HCT116 (cell line): ENCODE data around the gene EML2. TPM values are rescaled to one million over a fixed set of nuclear protein-coding genes. Genes with fewer than 3 reads are reported as not detected.

ENCODE experiments used
- ATAC-seq: fragments of 200-7000 bp; cut with Tn5 transposase; 2 replicates; pipeline ENCODE4 v1.9.1; 2020; ENCODE audit warnings: mild to moderate bottlenecking, moderate library complexity
- BruUV-seq: library from RNA; stranded (reverse); fragments of 400-500 nt; replicated peaks from 2 replicates; lab custom pipeline; 2021; lab: Mats Ljungman, UMichigan
- CTCF ChIA-PET: fragments of 300-600 bp; sonication (Branson Sonifier 250); formaldehyde crosslinking; loops from one replicate; lab custom pipeline; 2021; ENCODE audit warnings: antibody characterized with exemption; lab: Charles Lee
- POLR2A ChIA-PET: fragments of 300-600, 350-600 bp; sonication (Branson Sonifier 250); formaldehyde crosslinking; loops from one replicate; lab custom pipeline; 2021; ENCODE audit warnings: antibody characterized with exemption; lab: Charles Lee
- RAD21 ChIA-PET, 2 experiments: fragments of 300-600 bp; sonication (Branson Sonifier 250); formaldehyde crosslinking; loops; one replicate each; lab custom pipeline; 2023; ENCODE audit warnings: low total read pairs in 2 of 2; ENCODE audit not compliant: uncharacterized antibody in 2 of 2, unreplicated experiment in 2 of 2, low non-redundant PET in 1 of 2; lab: Charles Lee
- DNase-seq: peaks from one replicate; pipeline ENCODE4 v3.0.0-alpha.2; 2010; ENCODE audit warnings: low read depth, low spot score
- H2AFZ ChIP-seq: fragments of 200-600 bp; shearing (Covaris generic), sonication (generic); 2 replicates; pipeline ENCODE4 v1.6.1; 2017; ENCODE audit warnings: low read depth, mixed run types, mixed read lengths, antibody characterized with exemption, low read length; ENCODE audit not compliant: poor library complexity, severe bottlenecking
- H3K27ac ChIP-seq: 2 replicates; pipeline ENCODE4 v1.5.1; 2012; ENCODE audit warnings: low read depth, low read length
- H3K27me3 ChIP-seq: fragments of 200-600 bp; sonication (generic); 2 replicates; pipeline ENCODE4 v1.6.1; 2016; ENCODE audit warnings: mixed run types, low read length, mixed read lengths; ENCODE audit not compliant: insufficient read depth
- H3K36me3 ChIP-seq, 2 experiments: fragments of 200-500 bp in 1 of 2; fragments of 200-600 bp in 1 of 2; sonication (Bioruptor generic) in 1 of 2; sonication (generic) in 1 of 2; 2 replicates each; pipeline versions ENCODE4 v1.5.1 to v1.6.1; 2014 to 2016; ENCODE audit warnings: low read length in 2 of 2, inconsistent platforms in 1 of 2, mixed read lengths in 1 of 2, mixed run types in 1 of 2; ENCODE audit not compliant: insufficient read depth in 2 of 2, control insufficient read depth in 1 of 2
- H3K4me1 ChIP-seq, 2 experiments: fragments of 200-600 bp in 1 of 2; sonication (generic) in 1 of 2; 2 replicates each; pipeline versions ENCODE4 v1.5.1 to v1.6.1; 2012 to 2017; ENCODE audit warnings: low read length in 2 of 2, inconsistent platforms in 1 of 2, mild to moderate bottlenecking in 1 of 2, mixed read lengths in 1 of 2, mixed run types in 1 of 2, moderate library complexity in 1 of 2; ENCODE audit not compliant: insufficient read depth in 2 of 2, control insufficient read depth in 1 of 2
- H3K4me2 ChIP-seq: fragments of 200-600 bp; sonication (generic); 2 replicates; pipeline ENCODE4 v1.6.1; 2017; ENCODE audit warnings: mixed run types, low read length, mixed read lengths
- H3K4me3 ChIP-seq, 2 experiments: fragments of 200-600 bp in 1 of 2; sonication (generic) in 1 of 2; replicated peaks in 1 of 2; 2 replicates each; pipeline ENCODE4 v1.5.1; 2011 to 2016; ENCODE audit warnings: low read length in 2 of 2, control low read depth in 1 of 2, low read depth in 1 of 2, mild to moderate bottlenecking in 1 of 2, mixed read lengths in 1 of 2, mixed run types in 1 of 2
- H3K79me2 ChIP-seq: fragments of 200-600 bp; sonication (generic); 2 replicates; pipeline ENCODE4 v1.6.1; 2017; ENCODE audit warnings: mild to moderate bottlenecking, mixed run types, low read length, moderate library complexity, mixed read lengths; ENCODE audit not compliant: insufficient read depth
- H3K9ac ChIP-seq: fragments of 200-600 bp; sonication (generic); 2 replicates; pipeline ENCODE4 v1.6.1; 2016; ENCODE audit warnings: low read length, mixed read lengths
- H3K9me2 ChIP-seq: fragments of 200-600 bp; sonication (generic), shearing (Covaris generic); 2 replicates; pipeline ENCODE4 v1.6.1; 2017; ENCODE audit warnings: mixed run types, mild to moderate bottlenecking, moderate library complexity; ENCODE audit not compliant: insufficient read depth
- H3K9me3 ChIP-seq, 2 experiments: fragments of 200-500 bp in 1 of 2; fragments of 200-600 bp in 1 of 2; sonication (Bioruptor generic) in 1 of 2; sonication (generic) in 1 of 2; 2 replicates each; pipeline ENCODE4 v1.6.1; 2014 to 2017; ENCODE audit warnings: low read length in 2 of 2, mixed read lengths in 2 of 2, inconsistent platforms in 1 of 2, low read depth in 1 of 2, mild to moderate bottlenecking in 1 of 2, mixed run types in 1 of 2, moderate library complexity in 1 of 2; ENCODE audit not compliant: control insufficient read depth in 1 of 2, insufficient read depth in 1 of 2
- H4K20me1 ChIP-seq: fragments of 200-600 bp; sonication (generic), shearing (Covaris generic); 2 replicates; pipeline ENCODE4 v1.6.1; 2017; ENCODE audit warnings: mixed run types, mild to moderate bottlenecking, moderate library complexity; ENCODE audit not compliant: insufficient read depth
- CBX3 ChIP-seq: IDR thresholded peaks from 2 replicates; pipeline ENCODE4 v1.6.1; 2012; ENCODE audit warnings: low read depth
- EGR1 ChIP-seq: IDR thresholded peaks from 2 replicates; pipeline ENCODE4 v1.6.1; 2012; ENCODE audit warnings: low read depth
- ELF1 ChIP-seq: IDR thresholded peaks from 2 replicates; pipeline ENCODE4 v1.6.1; 2012; ENCODE audit warnings: low read depth, borderline replicate concordance
- EZH2 ChIP-seq: fragments of 200-600 bp; sonication (generic); IDR thresholded peaks from 2 replicates; pipeline ENCODE4 v1.6.1; 2017; ENCODE audit warnings: antibody characterized with exemption, mixed run types
- FOSL1 ChIP-seq: IDR thresholded peaks from 2 replicates; pipeline ENCODE4 v1.6.1; 2012; ENCODE audit warnings: low read depth
- JUND ChIP-seq: IDR thresholded peaks from 2 replicates; pipeline ENCODE4 v1.6.1; 2012
- POLR2A ChIP-seq: IDR thresholded peaks from 2 replicates; pipeline ENCODE4 v1.7.0; 2011; ENCODE audit warnings: borderline replicate concordance; ENCODE audit not compliant: insufficient read depth, insufficient read length; ENCODE audit errors: extremely low read depth
- REST ChIP-seq: IDR thresholded peaks from 2 replicates; pipeline ENCODE4 v1.6.1; 2012; ENCODE audit warnings: low read depth
- SIN3A ChIP-seq: IDR thresholded peaks from 2 replicates; pipeline ENCODE4 v1.6.1; 2012; ENCODE audit warnings: low read depth
- SP1 ChIP-seq: IDR thresholded peaks from 2 replicates; pipeline ENCODE4 v1.6.1; 2012; ENCODE audit warnings: low read depth
- SRF ChIP-seq: IDR thresholded peaks from 2 replicates; pipeline ENCODE4 v1.6.1; 2012; ENCODE audit warnings: low read depth
- TCF7L2 ChIP-seq: IDR thresholded peaks from 2 replicates; pipeline ENCODE4 v1.7.0; 2011; ENCODE audit warnings: borderline replicate concordance, inconsistent platforms; ENCODE audit not compliant: insufficient read depth, insufficient read length; ENCODE audit errors: extremely low read depth
- YY1 ChIP-seq: IDR thresholded peaks from 2 replicates; pipeline ENCODE4 v1.6.1; 2011; ENCODE audit warnings: low read length, low read depth, moderate library complexity, mild to moderate bottlenecking; ENCODE audit not compliant: insufficient replicate concordance; ENCODE audit errors: extremely low read depth
- ZBTB33 ChIP-seq: IDR thresholded peaks from 2 replicates; pipeline ENCODE4 v1.6.1; 2011; ENCODE audit warnings: mild to moderate bottlenecking, low read length, moderate library complexity; ENCODE audit not compliant: insufficient replicate concordance; ENCODE audit errors: extremely low read depth
- ZNF274 ChIP-seq: fragments of 200-500 bp; sonication (Bioruptor generic); IDR thresholded peaks from 2 replicates; pipeline ENCODE4 v1.6.1; 2014; ENCODE audit warnings: mild to moderate bottlenecking, low read depth, low read length, inconsistent platforms
- intact Hi-C: fragments of 100-400 bp; cut with micrococcal nuclease; formaldehyde crosslinking; loops from 2 replicates; pipeline ENCODE4 v1.10.0; 2022
- total RNA-seq: library from RNA; stranded (reverse); gene quantifications from one replicate; pipeline ENCODE4 v1.2.1, GENCODE V29; 2021; ENCODE audit not compliant: unreplicated experiment

EML2 gene
- total RNA-seq, 1 experiment from 2014 or later: 131 TPM

- TF ChIP-seq EZH2 (no peak), ZNF274 (no peak), YY1 (no peak), ELF1 (no peak), POLR2A (no peak), CBX3 (no peak)
Observed at GRCh38 chr19:45567609-45568008, 71.6 kb downstream of the EML2 start (continued).

- RAD21 ChIA-PET: no interaction called here
- intact Hi-C loops: no loop called here
Observed at GRCh38 chr19:45564131-45564780, 74.9 kb downstream of the EML2 start.

GRCh38 chr19:45560686-45561085, 78.5 kb downstream of the EML2 start:
- no TSS peak for BruUV-seq
- ChIA-PET CTCF (interaction anchor here (0.6 kb wide), 1 partner anchor 209 kb away, joined by 7 read pairs; no protein-coding TSS in a partner anchor), RAD21 (no interaction called here), POLR2A (no interaction called here)
- Histone ChIP-seq H2AFZ (no peak overlapping the region), H3K79me2 (peaks cover 12% of the 10 kb centered on the region; the same call in 1 of the 2 replicates), H3K9me3 (no peaks in the 10 kb centered on the region), H3K9ac (no peak overlapping the region), H3K36me3 (no peaks in the 10 kb centered on the region), H3K9me2 (no peaks in the 10 kb centered on the region), H3K4me1 (peaks cover 6 to 12% of the 10 kb centered on the region in 2 experiments), H3K4me3 (no peak overlapping the region), H3K27ac (no peak overlapping the region), H3K27me3 (no peaks in the 10 kb centered on the region), H4K20me1 (no peaks in the 10 kb centered on the region), H3K4me2 (no peak overlapping the region)
- intact Hi-C loops: no loop called here
- DNase-seq (no peak), ATAC-seq (no peak)
- TF ChIP-seq SP1: no peak
- no peak for TF ChIP-seq EZH2
- no peak for TF ChIP-seq EGR1
- no peak for TF ChIP-seq REST
- TF ChIP-seq CBX3: no peak
- TF ChIP-seq ZBTB33: no peak
- TF ChIP-seq JUND: no peak
- no peak for TF ChIP-seq SIN3A
- TF ChIP-seq SRF: no peak
- TF ChIP-seq ZNF274: no peak

More at GRCh38 chr19:45564131-45564780, 74.9 kb downstream of the EML2 start:
- no peak for TF ChIP-seq FOSL1
- no peak for TF ChIP-seq TCF7L2
- TF ChIP-seq, all 23 proteins: peak for 0
- Histone ChIP-seq H3K9ac (no peak overlapping the region), H2AFZ (no peak overlapping the region), H4K20me1 (no peaks in the 10 kb centered on the region), H3K36me3 (no peaks in the 10 kb centered on the region), H3K27me3 (no peaks in the 10 kb centered on the region), H3K4me2 (no peak overlapping the region), H3K9me2 (no peaks in the 10 kb centered on the region), H3K4me1 (peaks cover 10 to 18% of the 10 kb centered on the region in 2 experiments), H3K9me3 (no peaks in the 10 kb centered on the region), H3K79me2 (peaks cover 15% of the 10 kb centered on the region; the same call in 1 of the 2 replicates), H3K4me3 (no peak overlapping the region), H3K27ac (no peak overlapping the region)
- ChIA-PET CTCF (no interaction called here), POLR2A (no interaction called here)
- ATAC-seq (no peak), DNase-seq (no peak)
- no TSS peak for BruUV-seq
